Activated naive CD4-positive, alpha-beta T cell (primary cell): ENCODE measurements around the gene CYP26B1.

Experiments used
- DNase-seq, 4 experiments: peaks; one replicate each; lab custom pipeline; 2025; lab: John Stamatoyannopoulos, UW

Gene CYP26B1

GRCh38 chr2:72147303-72147971 lies at the start of gene CYP26B1:
TSS of gene CYP26B1 (minus strand) at chr2:72147862. CDS start at chr2:72147834, 28 bp downstream.
- DNase-seq: no peak

- no peak for DNase-seq
These were observed 46.1 kb upstream of the CYP26B1 start for GRCh38 chr2:72193723-72194122.

GRCh38 chr2:72191441-72191840 lies 43.8 kb upstream of the CYP26B1 start:
- no peak for DNase-seq

GRCh38 chr2:72185206-72185605 lies 37.5 kb upstream of the CYP26B1 start:
- DNase-seq: no peak

GRCh38 chr2:72183466-72183865 lies 35.8 kb upstream of the CYP26B1 start:
- no peak for DNase-seq

- no peak for DNase-seq
These were observed 35.4 kb upstream of the CYP26B1 start for GRCh38 chr2:72183016-72183415.

- DNase-seq: no peak
These were observed 34.9 kb upstream of the CYP26B1 start for GRCh38 chr2:72182547-72182946.

- no peak for DNase-seq
These were observed 34.0 kb upstream of the CYP26B1 start for GRCh38 chr2:72181616-72182015.

- no peak for DNase-seq
These were observed 32.7 kb upstream of the CYP26B1 start for GRCh38 chr2:72180351-72180750.

GRCh38 chr2:72178551-72178950 lies 30.9 kb upstream of the CYP26B1 start:
- DNase-seq: no peak

GRCh38 chr2:72176281-72176680 lies 28.6 kb upstream of the CYP26B1 start:
- no peak for DNase-seq

GRCh38 chr2:72175636-72176035 lies 28.0 kb upstream of the CYP26B1 start:
- DNase-seq: no peak

- DNase-seq: no peak
These were observed 26.1 kb upstream of the CYP26B1 start for GRCh38 chr2:72173640-72174321.

- DNase-seq: no peak
These were observed 24.8 kb upstream of the CYP26B1 start for GRCh38 chr2:72172478-72172877.

GRCh38 chr2:72166279-72166678 lies 18.6 kb upstream of the CYP26B1 start:
- DNase-seq: no peak

GRCh38 chr2:72165792-72166191 lies 18.1 kb upstream of the CYP26B1 start:
- DNase-seq: no peak

GRCh38 chr2:72162574-72162973 lies 14.9 kb upstream of the CYP26B1 start:
- no peak for DNase-seq

- DNase-seq: no peak
These were observed 11.7 kb upstream of the CYP26B1 start for GRCh38 chr2:72159211-72159993.

- no peak for DNase-seq
These were observed 10.5 kb upstream of the CYP26B1 start for GRCh38 chr2:72157871-72158771.

GRCh38 chr2:72156872-72157271 lies 9.2 kb upstream of the CYP26B1 start:
- DNase-seq: no peak

- DNase-seq: no peak
These were observed 8.1 kb upstream of the CYP26B1 start for GRCh38 chr2:72155737-72156136.

GRCh38 chr2:72155151-72155550 lies 7.5 kb upstream of the CYP26B1 start:
- no peak for DNase-seq
